ENCODE measurements around the gene PRKN. TPM values are rescaled to one million over a fixed set of nuclear protein-coding genes. Genes with fewer than 3 reads are reported as not detected.
"Not testable (repeated sequence)": the region's sequence is repeated elsewhere in the genome, so short reads cannot be mapped to it uniquely, and the experiment has no call there.

Gene PRKN
- total and polyA plus RNA-seq, 5 experiments from 2014 or later: 2.2 to 5.6 (median 3.5) TPM

DNA sequence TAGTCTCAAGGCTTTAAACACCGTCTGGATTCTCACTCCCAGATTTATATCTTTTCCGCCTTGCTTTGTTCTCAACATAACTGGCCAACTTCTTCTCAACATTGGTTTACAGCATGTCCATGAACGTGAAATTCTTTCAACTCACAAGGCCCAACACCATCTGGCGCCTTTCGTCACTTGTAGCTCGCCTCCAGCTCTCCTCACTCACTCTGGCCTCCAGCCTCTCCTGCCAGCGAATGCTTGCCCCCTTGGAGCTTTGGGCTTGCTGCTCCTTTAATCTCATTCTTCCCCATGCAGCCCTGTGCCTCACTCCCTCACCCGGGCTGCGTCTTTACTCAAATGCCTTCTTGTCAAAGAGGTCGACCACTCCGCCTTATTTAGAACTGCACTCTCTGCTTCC lies 324.5 kb downstream of the PRKN start:
- Mint-ChIP-seq H3K27me3 (no peaks in the 10 kb centered on the region), H3K36me3 (peaks cover 0 to 15% (median 2%) of the 10 kb centered on the region in 3 donors), H3K4me1 (no peaks in the 10 kb centered on the region), H3K27ac (peak overlapping the region in 1 of 10 donors; percentile 56), H3K9me3 (peaks cover 6 to 48% (median 15%) of the 10 kb centered on the region in 9 donors), H3K4me3 (no peak overlapping the region)
- POLR2A ChIA-PET: no interaction called here
- ATAC-seq: no peak
- DNase-seq: no peak

DNA sequence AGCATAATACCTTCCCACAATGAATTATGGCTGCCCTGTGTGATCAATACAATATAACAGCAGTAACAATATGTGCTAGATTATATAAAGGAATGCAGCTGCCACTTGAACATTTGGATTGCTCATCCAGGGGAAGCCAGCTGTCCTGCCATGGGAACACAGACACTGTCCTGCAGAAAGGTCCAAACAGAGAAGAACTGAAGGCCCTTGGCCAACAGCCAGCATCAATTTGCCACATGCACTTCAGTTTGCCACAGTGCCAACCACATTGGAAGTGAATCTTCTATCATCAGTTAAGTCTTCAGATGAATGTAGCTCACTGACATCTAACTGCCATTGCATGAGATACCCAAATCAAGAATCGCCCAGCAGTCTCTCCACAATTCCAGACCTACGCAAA lies 332.4 kb downstream of the PRKN start:
- H3K4me1 Mint-ChIP-seq: no peaks in the 10 kb centered on the region
- ATAC-seq (no peak), DNase-seq (no peak)
- peaks cover 0 to 13% (median 6%) of the 10 kb centered on the region in 3 donors for H3K36me3 Mint-ChIP-seq
- H3K27ac Mint-ChIP-seq: no peak overlapping the region
- H3K4me3 Mint-ChIP-seq: no peak overlapping the region
- POLR2A ChIA-PET: no interaction called here
- H3K27me3 Mint-ChIP-seq: no peaks in the 10 kb centered on the region
- H3K9me3 Mint-ChIP-seq: peaks cover 0 to 15% (median 3%) of the 10 kb centered on the region in 9 donors

DNA sequence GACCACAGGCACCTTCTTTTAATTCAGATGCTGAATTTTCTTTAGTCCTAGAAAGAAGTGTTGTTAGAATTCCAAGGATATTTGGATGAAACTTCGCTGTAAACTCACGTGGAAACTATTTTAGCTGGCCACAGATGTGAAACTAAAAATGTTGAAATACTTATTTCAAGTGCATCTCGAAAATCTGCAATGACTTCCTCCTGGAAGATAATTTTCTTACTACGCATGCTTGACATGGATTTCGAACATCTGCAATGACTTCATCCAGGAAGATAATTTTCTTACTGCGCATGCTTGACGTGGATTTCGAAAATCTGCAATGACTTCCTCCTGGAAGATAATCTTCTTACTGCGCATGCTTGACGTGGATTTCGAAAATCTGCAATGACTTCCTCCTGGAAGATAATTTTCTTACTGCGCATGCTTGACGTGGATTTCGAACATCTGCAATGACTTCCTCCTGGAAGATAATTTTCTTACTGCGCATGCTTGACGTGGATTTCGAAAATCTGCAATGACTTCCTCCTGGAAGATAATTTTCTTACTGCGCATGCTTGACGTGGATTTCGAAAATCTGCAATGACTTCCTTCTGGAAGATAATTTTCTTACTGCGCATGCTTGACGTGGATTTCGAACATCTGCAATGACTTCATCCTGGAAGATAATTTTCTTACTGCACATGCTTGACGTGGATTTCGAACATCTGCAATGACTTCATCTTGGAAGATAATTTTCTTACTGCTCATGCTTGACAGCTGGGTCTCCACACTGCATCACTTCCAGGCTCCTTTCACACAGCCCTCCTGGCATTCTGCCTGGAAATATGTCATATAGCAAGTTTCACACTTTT lies 336.4 kb downstream of the PRKN start:
- not testable (repeated sequence) for H3K4me1 Mint-ChIP-seq

DNA sequence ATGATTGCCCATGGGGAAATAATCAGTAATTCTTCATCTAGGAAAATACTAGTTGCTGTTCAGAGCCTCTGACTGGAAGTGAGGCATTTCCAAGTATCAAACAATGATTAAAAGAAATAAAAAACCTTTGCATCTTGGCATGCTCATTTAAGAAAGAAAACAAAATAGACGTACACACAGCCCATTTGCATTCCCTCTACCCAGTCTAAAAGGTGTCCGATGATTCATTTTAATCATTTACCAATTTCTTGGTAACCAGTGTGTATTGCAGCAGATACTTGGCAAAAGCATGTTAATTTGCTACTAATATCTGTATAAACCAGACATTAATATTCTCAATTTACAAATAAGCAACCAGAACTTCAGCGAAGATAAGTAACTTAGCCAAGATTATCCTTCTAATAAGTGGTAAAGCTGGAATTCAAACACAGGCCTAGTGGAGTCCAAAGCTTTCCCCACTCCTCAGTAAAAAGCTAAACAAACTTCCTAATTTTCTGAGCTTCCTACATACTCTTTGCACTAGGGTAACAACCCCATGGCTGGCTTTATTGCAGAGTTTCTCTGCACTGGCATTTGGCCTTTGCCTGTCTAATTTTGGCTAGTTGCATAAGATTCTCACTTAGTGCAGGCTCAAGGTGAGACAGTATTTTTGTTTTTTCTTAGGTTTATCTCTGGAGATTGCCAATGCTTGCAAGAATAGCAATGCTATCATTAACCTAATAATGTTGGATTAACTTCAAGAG lies 338.1 kb downstream of the PRKN start:
- no peak overlapping the region for H3K4me3 Mint-ChIP-seq
- ATAC-seq (no peak), DNase-seq (no peak)
- H3K27ac Mint-ChIP-seq: no peak overlapping the region
- H3K4me1 Mint-ChIP-seq: no peaks in the 10 kb centered on the region
- H3K36me3 Mint-ChIP-seq: peaks cover 0 to 6% (median 5%) of the 10 kb centered on the region in 3 donors
- POLR2A ChIA-PET: no interaction called here
- no peaks in the 10 kb centered on the region for H3K27me3 Mint-ChIP-seq
- H3K9me3 Mint-ChIP-seq: peaks cover 0 to 5% (median 0%) of the 10 kb centered on the region in 9 donors

More for the DNA sequence above, 336.4 kb downstream of the PRKN start:
- DNase-seq, H3K27ac Mint-ChIP-seq, ATAC-seq, H3K36me3 Mint-ChIP-seq, H3K27me3 Mint-ChIP-seq, H3K4me3 Mint-ChIP-seq, POLR2A ChIA-PET, H3K9me3 Mint-ChIP-seq: not testable (repeated sequence)

DNA sequence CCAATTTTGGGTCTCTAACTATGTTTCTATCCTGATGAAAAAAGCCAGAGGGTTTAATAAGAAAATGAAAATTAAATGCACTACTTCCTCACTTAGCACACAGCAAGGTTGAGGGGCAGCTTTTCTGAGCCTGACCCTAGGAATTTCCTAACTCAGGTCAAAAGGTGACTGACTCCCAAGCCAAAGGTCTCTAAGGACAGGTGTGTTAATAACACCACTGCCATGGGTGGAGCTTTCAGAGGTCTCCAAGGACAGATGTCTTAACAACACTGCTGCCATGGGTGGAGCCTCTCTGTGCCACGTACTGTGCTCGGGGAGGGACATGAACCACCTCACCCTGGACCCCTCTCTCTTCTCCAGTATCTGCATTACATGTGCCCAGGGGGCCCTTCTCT lies 339.2 kb downstream of the PRKN start:
- Mint-ChIP-seq H3K4me3 (no peak overlapping the region), H3K27ac (no peak overlapping the region), H3K36me3 (peaks cover 5 to 6% (median 6%) of the 10 kb centered on the region in 3 donors), H3K27me3 (no peaks in the 10 kb centered on the region), H3K9me3 (peaks cover 0 to 10% (median 0%) of the 10 kb centered on the region in 9 donors), H3K4me1 (no peaks in the 10 kb centered on the region)
- POLR2A ChIA-PET: interaction anchor here (0.6 kb wide), 2 partner anchors 9 to 26 kb away, joined by 3 to 4 read pairs; no protein-coding TSS in a partner anchor
- DNase-seq (no peak), ATAC-seq (no peak)

DNA sequence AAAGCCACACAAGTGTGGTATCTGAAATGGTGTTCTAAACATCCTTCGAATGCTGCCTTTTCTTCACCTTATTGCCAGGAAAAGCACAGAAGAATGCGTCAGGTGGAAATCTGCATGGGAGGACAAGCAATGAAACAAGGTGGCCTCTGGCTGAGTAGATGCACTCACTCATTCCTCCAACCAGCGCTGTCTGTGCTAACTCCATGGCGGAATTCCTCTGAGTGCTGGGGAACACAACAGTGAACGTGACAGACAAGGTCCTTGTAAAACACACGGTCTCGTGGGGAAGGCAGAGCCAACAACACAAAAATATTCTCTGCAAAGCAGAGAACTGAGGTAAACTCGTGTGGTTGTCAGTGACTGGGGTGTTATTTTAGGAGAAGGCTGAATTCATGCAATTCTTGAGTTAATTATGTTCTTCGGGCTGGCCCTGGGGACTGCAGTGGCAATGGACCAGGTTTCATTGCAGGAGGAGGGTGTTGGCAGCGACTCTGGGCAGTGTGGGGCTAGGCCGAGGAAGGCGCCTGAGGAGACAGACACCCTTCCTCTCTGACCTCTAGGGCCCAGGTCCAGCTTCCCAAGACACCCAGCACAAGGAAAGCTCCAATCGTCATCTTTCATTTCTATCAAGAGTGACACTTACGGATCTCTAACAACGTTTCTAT lies 339.7 kb downstream of the PRKN start:
- Mint-ChIP-seq H3K9me3 (peaks cover 0 to 12% (median 0%) of the 10 kb centered on the region in 9 donors), H3K27ac (no peak overlapping the region), H3K36me3 (peaks cover 6 to 9% (median 8%) of the 10 kb centered on the region in 3 donors), H3K4me1 (no peaks in the 10 kb centered on the region), H3K4me3 (no peak overlapping the region), H3K27me3 (no peaks in the 10 kb centered on the region)
- DNase-seq (no peak), ATAC-seq (no peak)
- POLR2A ChIA-PET: no interaction called here

DNA sequence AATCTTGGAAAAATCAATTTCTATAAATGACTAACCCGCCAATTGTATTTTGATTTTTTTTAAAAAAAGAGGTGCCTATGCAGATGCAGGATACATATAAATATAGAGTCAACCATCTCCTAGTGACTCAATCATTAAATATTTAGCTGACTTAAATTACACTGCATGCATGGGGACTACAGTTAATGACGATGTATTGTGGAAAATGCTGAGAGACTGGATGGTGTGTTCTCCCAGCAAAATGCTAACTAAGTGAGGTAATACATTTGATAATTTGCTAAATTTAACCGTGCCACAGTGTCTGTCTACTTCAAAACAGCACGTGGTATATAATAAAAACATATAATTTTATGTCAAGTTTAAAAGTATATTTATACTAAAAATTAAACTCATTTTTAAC lies 341.6 kb downstream of the PRKN start:
- Mint-ChIP-seq H3K27me3 (no peaks in the 10 kb centered on the region), H3K4me3 (no peak overlapping the region), H3K27ac (no peak overlapping the region), H3K4me1 (no peaks in the 10 kb centered on the region), H3K9me3 (peaks cover 0 to 10% (median 0%) of the 10 kb centered on the region in 9 donors), H3K36me3 (peaks cover 0 to 8% (median 6%) of the 10 kb centered on the region in 3 donors)
- DNase-seq (no peak), ATAC-seq (no peak)
- POLR2A ChIA-PET: no interaction called here

DNA sequence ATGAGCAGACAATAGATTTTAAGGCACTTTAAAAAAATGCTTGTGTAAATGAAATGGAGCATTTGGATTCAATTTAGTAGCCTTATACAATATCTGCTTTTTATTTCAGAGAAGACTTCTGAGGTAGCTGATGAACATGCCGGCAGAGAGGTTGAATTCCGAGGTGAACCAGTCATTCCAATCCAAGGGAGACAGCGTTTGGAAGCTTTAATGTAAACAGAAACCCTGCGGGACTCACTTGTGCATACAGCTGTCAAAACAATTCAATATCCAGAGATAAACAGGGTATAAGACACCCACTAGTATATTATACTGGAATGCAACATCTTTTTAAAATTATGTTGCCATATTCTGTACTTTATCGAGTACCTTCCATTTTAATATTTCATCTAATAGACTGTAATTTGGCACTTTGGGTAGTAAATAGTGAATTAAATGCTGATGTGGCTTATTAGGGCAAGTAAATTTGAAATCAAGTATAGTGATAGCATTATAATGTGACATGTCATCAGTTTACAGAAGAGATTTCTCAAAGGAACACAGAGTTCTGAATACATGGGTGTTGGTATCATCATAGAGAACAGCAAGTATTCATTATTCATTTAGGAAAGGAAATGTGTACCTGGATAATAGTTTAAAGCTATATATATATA lies 347.7 kb downstream of the PRKN start:
- peaks cover 0 to 8% (median 6%) of the 10 kb centered on the region in 3 donors for H3K36me3 Mint-ChIP-seq
- ATAC-seq (no peak), DNase-seq (no peak)
- peaks cover 0 to 10% (median 2%) of the 10 kb centered on the region in 9 donors for H3K9me3 Mint-ChIP-seq
- H3K4me1 Mint-ChIP-seq: peaks cover 0 to 2% (median 0%) of the 10 kb centered on the region in 4 donors
- no peak overlapping the region for H3K4me3 Mint-ChIP-seq
- POLR2A ChIA-PET: no interaction called here
- no peak overlapping the region for H3K27ac Mint-ChIP-seq
- H3K27me3 Mint-ChIP-seq: no peaks in the 10 kb centered on the region

DNA sequence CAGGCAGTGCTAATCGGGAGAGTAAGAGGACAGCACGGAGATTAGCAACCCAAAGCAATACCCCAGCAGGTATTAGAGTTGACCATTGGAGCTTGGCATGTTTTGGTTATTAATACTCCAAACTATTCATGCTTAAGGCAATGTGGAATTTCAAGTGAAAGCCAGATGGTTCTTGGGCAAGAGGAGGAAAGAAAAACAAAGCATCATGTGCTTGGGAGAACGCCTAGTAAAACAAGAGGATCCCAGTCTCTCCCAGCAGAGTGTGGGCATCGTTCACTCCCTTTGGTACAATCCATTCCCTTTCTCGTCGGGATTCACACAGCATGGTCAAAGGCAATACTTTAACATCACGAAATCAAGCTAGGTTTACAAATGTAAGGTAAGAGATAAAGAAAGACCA lies 349.8 kb downstream of the PRKN start:
- H3K4me1 Mint-ChIP-seq: peaks cover 0 to 2% (median 0%) of the 10 kb centered on the region in 4 donors
- POLR2A ChIA-PET: no interaction called here
- no peaks in the 10 kb centered on the region for H3K27me3 Mint-ChIP-seq
- H3K36me3 Mint-ChIP-seq: peaks cover 0 to 1% (median 0%) of the 10 kb centered on the region in 3 donors
- no peak overlapping the region for H3K4me3 Mint-ChIP-seq
- no peak for DNase-seq
- no peak for ATAC-seq
- H3K27ac Mint-ChIP-seq: no peak overlapping the region
- peaks cover 0 to 9% (median 0%) of the 10 kb centered on the region in 9 donors for H3K9me3 Mint-ChIP-seq

DNA sequence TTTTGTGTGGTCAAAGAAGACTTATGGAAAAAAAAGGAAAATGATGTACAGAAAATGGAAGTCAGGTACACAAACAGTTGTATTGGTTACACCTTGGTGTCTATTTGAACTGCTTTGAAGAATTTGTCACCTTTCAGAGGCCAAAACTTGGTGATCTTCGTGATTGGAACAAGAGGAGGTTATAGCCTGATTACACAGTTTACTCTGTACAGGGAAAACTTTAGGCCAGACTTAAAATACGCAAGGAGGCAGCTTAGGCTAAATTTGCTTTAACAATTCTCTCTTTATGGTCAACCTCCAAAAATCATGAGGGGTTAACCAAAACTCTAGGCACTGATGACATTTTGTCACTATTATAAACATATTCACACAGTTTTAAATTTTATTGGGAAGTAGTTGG lies 353.7 kb downstream of the PRKN start:
- peaks cover 0 to 2% (median 0%) of the 10 kb centered on the region in 4 donors for H3K4me1 Mint-ChIP-seq
- H3K9me3 Mint-ChIP-seq: peaks cover 0 to 9% (median 0%) of the 10 kb centered on the region in 9 donors
- H3K36me3 Mint-ChIP-seq: peaks cover 0 to 6% (median 3%) of the 10 kb centered on the region in 3 donors
- ATAC-seq (no peak), DNase-seq (no peak)
- POLR2A ChIA-PET: no interaction called here
- H3K4me3 Mint-ChIP-seq: no peak overlapping the region
- H3K27ac Mint-ChIP-seq: no peak overlapping the region
- H3K27me3 Mint-ChIP-seq: no peaks in the 10 kb centered on the region

DNA sequence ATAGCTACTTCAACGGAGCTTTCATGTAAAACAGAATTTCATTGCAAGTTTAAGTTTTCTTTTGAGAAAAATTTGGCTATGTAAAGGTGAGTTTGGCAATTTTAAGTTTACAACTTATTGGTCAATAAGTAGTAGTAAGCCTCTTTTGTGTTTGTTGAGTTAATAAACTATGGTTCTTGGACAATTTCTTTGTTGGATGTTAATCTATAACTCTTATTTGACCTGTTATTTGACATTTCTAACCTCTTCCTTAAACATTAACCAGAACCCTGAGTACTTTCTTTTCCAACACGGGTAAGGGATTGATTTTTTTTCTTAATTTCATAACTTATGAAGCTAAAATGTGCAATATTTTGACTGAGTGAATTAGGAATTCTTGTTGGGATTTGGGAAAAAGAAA lies 354.4 kb downstream of the PRKN start:
- no peak overlapping the region for H3K4me3 Mint-ChIP-seq
- DNase-seq (no peak), ATAC-seq (no peak)
- H3K27ac Mint-ChIP-seq: no peak overlapping the region
- H3K4me1 Mint-ChIP-seq: peaks cover 0 to 2% (median 0%) of the 10 kb centered on the region in 4 donors
- H3K27me3 Mint-ChIP-seq: no peaks in the 10 kb centered on the region
- POLR2A ChIA-PET: no interaction called here
- H3K36me3 Mint-ChIP-seq: peaks cover 0 to 6% (median 3%) of the 10 kb centered on the region in 3 donors
- H3K9me3 Mint-ChIP-seq: peaks cover 0 to 9% (median 0%) of the 10 kb centered on the region in 9 donors

DNA sequence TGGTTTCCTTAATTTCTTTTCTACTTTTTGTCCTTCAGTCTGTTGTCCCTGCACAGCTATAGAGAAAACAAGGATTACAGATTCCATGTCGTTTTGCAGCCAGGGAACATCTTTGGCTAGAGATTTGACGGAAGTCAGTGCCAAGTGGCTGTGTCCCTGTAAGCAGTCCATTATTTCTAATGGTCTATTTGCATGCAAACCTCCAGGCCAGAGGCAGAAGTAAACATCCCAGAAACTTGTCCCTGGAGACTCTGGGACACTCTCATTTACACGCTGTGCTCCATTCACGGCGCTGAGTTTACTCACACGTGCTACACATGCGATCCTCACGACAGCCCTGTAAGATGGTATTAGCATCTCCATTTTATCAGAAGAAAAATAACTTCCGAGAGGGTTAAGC lies 355.5 kb downstream of the PRKN start:
- no peak overlapping the region for H3K27ac Mint-ChIP-seq
- DNase-seq (no peak), ATAC-seq (no peak)
- H3K9me3 Mint-ChIP-seq: peaks cover 0 to 9% (median 4%) of the 10 kb centered on the region in 9 donors
- H3K36me3 Mint-ChIP-seq: peaks cover 6 to 8% (median 6%) of the 10 kb centered on the region in 3 donors
- no peaks in the 10 kb centered on the region for H3K27me3 Mint-ChIP-seq
- POLR2A ChIA-PET: no interaction called here
- no peaks in the 10 kb centered on the region for H3K4me1 Mint-ChIP-seq
- no peak overlapping the region for H3K4me3 Mint-ChIP-seq

All from naive thymus-derived CD8-positive, alpha-beta T cell (primary cell).